Epithelial cell of umbilical artery (primary cell): ENCODE data around the gene ONECUT2. TPM values are rescaled to one million over a fixed set of nuclear protein-coding genes. Genes with fewer than 3 reads are reported as not detected.

Experiments used
- total RNA-seq: library from RNA; depleted of rRNA; stranded (reverse); fragments of >200 nt; gene quantifications from 2 replicates; pipeline ENCODE4 v1.2.3, GENCODE V29; 2014

ONECUT2 gene
- under 0.01 TPM in 2 replicates for total RNA-seq

DNA sequence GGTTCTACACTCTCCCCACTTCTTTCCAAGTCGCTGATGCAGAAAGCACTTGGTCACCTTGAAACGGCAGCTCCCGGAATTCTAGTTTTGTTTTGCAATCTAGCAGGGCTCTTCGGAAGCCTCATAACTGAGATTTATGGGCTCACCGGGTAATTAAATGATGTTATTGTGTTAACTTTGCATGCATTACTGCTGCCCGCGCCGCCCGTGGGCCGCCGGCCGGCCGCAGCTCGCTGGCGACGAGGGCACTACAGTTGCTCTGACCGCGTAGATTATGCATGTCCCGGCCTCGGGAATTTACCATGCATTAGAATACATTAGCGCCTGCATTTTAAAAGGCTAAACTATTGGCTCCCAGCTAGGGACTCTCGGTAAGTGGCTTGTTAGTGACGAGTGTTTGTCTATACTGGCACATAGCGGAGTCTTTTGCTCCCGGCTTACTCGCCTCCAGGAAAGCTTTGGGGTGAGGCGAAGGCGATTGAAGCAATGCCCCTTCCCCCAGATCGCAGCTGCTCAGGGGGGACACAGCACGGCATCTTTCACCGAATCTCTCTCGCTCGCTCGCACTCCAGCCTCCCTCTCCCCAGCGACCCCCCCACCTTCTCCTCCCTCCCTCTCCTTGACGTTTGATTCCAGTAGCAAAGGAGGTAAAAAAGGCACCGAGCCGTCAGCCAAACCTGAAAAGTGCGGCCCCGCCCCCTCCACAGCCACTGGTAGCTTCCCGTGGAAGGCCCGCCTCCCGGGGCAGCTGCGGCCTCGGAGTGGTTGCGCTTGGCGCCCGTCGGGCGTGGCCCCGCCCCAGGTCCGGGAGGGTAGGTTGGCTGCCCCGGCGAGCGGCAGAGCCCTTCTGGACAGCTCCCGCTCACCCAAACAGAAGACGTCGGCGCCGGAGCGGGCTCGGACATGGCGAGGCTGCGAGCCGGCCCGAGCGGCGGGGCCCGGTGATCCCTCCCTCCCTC lies at the start of gene ONECUT2:
Gene ONECUT2 (plus strand): TSS at position 839 of the 959 bp plus-strand sequence. CDS start 343 bp downstream, outside the sequence.

Other genes starting within 250 kb of the ONECUT2 start
- not detected in 2 replicates for gene ST8SIA3, start 82.8 kb upstream of the ONECUT2 start, total RNA-seq
- 28.6 and 59.9 TPM in 2 replicates for gene FECH, start 151.3 kb downstream of the ONECUT2 start, total RNA-seq
- gene NARS1, start 186.5 kb downstream of the ONECUT2 start, total RNA-seq: 179 and 293 TPM in 2 replicates